CD4-positive, alpha-beta T cell treated with Interleukin-15 for 1 hour (primary cell): ENCODE measurements around the gene NTN1.
"Not testable (repeated sequence)": the region's sequence is repeated elsewhere in the genome, so short reads cannot be mapped to it uniquely, and the experiment has no call there.

Experiments used
- DNase-seq: peaks from one replicate; pipeline ENCODE4 v3.0.0-alpha.2; 2020

The NTN1 gene

DNA sequence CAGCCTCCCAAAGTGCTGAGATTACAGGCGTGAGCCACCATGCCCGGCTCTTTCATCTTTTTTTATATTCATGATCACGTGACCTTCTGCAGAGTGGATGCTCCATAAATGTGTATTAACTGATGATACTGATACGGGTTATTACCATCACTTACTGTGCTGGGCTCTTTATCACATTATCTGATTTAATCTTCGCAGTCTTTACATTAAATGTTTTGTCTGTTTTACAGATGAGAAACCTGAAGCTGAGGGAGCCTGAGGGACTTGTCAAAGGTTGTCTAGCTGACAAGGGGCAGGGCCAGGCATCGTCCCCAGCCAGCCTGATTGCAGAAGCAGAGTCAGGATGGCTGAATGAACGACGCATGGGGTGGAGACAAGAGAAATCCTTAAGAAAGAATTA, 104.4 kb downstream of the NTN1 start:
- no peak for DNase-seq

DNA sequence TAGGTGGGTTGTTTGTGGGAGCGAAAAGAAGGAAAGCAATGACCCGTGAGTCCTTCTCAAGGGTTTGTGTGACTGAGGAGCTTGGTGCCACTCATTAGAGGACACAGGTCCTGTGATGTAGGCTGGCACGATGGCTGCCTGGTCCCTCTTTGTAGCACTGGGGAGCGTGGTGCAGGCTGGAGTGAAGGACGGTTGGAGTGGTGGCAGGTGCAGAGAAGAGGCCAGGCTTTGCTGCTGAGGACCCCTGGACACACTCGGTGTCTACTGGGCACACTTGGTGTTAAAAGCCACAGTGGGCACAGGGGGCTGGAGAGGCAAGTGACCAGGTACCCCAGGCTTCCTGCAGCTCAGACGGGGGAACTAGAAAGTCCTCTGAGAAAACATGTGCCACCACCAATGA, 106.0 kb downstream of the NTN1 start:
- no peak for DNase-seq

DNA sequence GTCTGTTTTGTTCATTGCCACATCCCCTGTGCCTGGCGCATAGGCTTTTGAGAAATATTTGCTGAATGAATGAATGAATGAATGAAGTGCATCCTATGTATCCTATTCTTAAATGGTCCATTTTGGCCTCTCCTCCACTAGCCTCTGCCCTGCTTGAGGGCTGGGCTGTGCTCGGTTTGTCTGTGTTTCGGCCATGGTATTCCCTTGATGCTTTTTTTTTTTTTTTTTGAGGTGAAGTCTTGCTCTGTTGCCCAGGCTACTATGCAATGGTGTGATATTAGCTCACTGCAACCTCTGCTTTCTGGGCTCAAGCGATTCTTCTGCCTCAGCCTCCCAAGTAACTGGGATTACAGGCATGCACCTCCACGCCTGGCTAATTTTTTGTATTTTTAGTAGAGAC, 110.1 kb downstream of the NTN1 start:
- DNase-seq, result no peak

DNA sequence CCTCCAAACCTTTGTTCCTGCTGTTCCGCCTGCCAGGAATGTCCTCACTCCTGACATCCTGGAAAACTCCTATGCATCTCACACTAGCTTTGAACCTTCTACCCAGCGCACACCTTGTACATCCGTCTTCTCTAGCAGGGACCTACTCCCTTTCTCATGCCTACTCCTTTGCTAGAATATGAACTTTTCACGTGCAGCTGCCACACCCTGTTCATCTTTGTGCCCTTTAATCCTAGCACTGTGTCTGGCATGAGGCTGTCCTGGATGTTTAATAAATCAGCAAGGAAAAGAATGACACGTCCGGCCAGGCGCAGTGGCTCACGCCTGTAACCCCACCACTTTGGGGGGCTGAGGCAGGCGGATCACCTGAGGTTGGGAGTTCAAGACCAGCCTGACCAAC, 111.0 kb downstream of the NTN1 start:
- no peak for DNase-seq

DNA sequence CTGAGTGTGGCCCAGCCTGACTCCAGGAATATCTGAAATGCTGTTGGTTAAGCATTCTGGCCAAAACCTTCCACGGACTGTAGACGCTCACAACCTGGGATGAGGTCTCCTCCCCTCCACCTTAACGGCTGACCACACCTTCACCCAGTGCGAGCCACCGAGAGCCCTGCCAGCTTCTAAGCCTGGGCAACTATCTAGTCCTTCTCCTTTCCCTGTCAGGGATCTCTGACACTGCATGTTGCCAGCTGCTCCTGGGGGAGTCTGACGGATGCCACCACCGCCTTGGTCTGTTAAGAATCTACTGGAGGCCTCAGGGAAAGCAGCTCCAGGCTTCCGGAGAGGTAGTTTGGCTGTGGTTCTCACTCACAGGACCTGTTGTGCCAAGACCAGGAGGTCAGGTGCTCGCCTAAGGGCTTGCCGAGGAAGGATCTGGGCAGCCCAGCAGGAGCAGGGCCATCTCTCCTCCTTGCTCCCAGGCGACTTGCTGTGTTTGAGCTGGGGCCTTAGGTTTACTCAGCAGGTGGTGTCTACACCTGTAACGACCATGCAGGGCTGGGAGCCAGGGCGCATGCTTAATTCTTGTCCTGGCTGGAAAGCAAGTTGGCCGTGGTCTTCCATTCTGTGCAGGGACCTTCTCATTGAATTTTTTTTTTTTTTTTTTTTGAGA, 111.8 kb downstream of the NTN1 start:
- DNase-seq, result no peak

DNA sequence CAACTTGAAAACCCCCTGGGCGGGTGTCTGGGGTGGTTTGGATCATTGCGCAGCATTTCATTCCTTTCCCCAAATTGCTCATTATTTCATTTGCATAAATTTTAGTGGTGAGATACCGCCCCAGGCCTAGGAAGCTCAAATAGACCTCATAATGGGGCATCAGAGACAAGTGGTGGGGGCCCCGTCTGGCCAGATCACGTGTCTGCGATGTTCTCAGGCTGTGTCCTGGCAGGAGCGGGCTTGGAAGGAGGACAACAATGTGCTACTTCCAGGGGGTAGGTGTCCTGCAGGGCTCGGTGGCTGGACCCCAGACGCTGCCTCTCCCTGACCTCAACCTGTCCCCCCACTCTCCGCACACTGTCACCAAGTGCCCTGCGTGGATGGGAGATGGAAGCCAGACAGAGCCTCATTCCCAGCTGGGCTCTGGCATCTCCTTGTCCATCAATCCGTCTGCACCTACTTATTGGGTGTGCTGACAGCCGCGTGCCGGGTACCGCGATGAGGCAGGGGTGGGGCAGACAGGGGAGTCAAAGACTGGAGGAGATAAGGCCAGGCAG, 116.9 kb downstream of the NTN1 start:
- DNase-seq, result no peak

- DNase-seq, result no peak
These were observed 118.4 kb downstream of the NTN1 start for GRCh38 chr17:9139695-9140094.

DNA sequence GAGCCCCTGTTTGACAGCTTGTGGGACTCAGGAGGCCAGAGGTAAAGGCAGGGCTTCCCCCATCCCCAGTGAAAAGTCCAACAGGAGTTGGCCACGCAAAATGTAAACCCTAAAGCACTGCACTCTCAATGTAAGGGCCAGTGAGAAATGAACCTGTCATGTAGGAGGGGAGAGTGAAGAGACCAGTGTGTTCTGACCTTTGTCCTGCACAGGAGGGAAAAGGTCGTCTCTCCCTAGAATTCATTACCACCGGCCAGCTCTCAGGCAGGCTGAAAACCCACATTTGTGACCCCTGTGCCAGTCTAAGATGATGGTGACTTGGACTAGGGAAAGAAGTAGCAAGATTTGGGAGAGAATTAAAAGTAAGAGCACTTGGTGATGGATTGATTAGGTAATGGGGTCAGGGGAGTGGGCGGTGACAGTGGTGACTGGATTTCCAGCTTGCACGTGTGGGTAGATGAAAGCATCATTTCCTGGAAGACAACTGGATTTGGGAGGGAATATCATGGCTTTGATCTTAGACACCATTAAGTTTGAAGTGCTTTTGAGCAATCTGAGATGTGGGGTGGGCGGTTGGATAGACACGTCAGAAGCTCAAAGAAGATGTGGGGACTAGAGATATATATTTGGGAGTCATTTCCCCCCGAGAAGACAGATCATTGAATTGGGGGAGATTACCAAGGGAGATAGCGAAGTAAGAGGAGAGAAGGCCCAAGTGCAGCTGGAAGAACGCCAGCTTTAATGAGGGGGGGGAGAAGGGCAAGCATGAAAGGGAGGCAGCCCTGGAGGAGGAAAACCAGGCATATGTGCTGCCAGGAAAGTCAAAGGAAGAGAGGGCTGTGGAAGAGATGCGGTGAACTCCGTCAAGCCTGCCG, 119.5 kb downstream of the NTN1 start:
- no peak for DNase-seq

DNA sequence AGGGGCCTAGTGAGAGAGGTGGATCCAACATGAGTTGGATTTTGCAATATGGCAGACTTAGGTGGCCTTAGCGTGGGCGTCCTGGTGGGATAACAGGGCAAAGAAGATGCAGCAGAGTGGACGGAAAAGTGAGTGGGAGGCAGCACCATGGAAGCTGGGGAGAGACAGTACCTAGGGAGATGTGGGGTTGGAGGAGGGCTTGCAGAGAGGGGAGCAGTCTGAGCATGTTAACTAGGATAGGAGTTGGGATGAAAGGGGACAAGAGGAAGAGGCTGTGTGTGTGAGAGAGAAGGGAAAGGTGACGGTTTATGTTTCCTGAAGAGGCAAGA, 120.1 kb downstream of the NTN1 start:
- no peak for DNase-seq

DNA sequence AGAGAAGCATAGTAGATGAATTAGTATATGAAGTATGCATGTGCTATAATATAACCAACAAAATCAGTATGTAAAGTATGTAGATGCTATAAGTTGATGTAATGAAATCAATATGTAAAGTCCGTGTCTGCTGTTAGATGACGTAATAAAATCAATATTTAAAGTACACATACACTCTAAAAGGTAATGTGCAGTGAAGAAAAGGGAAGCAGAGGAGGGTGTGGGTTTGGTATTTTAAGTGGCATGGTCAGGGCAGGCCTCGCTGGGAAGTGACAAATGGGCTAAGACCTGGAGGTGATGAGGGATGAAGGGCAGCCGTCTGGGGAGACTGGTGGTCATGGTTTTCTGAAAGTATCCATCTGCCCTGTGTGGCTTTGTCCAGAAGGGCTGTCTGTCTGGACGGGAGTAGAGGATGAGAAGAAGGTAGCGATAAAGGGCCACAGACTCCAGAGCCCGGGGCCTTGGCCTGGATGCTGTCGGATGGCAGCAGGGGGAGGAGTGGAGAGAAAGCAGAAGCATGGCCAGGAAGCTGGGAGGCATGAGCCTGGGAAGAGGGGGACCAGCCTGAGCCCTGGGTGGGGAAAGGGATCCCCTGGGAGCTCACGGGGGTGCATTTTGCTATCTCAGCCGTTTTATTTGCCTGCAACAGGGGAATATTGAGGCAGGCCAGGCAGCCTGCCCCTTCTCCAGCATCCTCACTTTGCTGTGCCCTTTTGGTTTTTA, 121.6 kb downstream of the NTN1 start:
- no peak for DNase-seq

DNA sequence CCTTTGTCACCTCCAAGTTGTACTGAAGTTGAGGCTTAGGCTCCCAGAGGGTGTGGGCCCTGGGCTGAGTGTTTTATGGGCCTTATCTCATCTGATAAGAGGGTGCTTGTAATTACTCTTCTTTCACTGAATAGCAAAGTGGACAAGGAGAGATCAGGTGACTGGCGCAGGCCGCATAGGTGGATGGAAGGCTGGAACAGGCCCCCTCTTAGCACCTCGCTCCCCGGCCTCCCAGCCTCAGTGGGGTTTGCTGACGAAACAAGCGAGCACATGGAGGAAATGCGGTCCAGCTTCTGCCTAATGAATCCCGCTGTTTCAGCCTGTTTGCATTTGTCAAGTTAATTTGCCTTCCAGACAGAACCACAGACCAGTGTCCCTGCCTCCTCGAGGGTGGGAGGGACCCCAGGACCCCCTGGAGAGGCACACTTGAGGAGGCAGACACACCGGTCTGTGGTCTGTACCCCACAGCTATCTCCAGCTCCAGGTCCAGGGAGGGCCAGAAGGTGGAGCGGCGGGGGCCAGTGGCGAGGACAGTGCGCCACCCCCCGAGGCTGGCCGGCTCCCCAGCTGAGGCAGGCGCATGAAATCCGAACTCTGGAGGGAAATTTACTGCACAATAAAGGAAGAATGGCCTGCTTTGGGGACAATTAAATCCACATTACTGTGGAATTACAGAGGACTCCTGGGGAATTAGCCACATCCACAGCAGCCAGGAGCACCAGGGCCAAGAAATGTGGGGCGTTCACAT, 123.4 kb downstream of the NTN1 start:
- DNase-seq, result no peak

- no peak for DNase-seq
These were observed 124.8 kb downstream of the NTN1 start for GRCh38 chr17:9146064-9146463.

DNA sequence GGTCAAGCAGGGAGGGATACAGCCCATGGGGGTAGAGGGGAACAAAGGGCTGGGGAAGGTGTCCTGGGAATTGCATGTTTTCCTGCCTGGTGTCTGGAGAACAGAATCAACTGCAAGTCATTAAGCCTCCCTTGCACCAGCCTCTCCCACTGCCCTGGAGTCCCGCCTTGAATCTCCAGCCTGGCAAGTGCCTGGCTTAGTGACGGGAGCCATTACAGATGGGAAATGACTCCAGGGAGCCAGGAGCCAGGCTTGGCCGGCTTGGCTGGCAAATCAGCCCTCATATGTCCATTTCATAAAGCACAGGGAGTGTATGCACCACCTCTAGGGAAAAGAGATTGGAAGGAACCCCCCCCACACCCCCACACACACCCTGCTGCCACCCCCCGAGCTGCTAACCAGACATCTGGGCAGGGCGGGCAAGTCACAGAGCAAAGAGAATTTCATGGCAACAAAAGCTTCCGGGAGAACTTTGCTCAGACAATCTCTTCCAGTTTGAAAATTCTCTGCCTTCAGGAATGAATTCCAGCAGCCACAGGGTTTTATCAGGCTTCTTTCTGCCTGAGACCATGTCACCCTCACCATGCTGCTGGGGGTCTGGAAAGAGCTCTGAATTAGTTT, 127.7 kb downstream of the NTN1 start:
- no peak for DNase-seq

GRCh38 chr17:9150446-9151090, 129.3 kb downstream of the NTN1 start:
- DNase-seq, result no peak

DNA sequence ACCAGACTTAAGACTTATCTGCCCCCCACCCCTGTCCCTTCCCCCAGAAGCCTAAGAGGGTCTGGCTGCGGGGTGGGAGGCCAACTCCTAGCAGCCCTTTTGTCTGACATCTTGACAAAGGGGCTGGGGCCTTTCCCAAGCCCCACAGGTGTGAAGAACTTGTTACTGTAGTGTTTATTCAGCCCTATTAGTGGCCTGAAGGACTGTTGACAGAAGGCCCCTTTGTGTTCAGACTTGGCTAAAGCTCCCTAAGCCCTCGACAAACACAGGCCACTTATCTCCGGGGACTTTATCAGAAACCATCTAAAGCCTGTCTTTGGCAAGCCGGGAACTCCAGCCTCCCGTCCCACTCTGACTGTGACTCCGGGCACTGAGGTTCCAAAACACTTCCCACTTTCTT, 129.8 kb downstream of the NTN1 start:
- no peak for DNase-seq

GRCh38 chr17:9151740-9152139, 130.4 kb downstream of the NTN1 start:
- DNase-seq, result not testable (repeated sequence)

DNA sequence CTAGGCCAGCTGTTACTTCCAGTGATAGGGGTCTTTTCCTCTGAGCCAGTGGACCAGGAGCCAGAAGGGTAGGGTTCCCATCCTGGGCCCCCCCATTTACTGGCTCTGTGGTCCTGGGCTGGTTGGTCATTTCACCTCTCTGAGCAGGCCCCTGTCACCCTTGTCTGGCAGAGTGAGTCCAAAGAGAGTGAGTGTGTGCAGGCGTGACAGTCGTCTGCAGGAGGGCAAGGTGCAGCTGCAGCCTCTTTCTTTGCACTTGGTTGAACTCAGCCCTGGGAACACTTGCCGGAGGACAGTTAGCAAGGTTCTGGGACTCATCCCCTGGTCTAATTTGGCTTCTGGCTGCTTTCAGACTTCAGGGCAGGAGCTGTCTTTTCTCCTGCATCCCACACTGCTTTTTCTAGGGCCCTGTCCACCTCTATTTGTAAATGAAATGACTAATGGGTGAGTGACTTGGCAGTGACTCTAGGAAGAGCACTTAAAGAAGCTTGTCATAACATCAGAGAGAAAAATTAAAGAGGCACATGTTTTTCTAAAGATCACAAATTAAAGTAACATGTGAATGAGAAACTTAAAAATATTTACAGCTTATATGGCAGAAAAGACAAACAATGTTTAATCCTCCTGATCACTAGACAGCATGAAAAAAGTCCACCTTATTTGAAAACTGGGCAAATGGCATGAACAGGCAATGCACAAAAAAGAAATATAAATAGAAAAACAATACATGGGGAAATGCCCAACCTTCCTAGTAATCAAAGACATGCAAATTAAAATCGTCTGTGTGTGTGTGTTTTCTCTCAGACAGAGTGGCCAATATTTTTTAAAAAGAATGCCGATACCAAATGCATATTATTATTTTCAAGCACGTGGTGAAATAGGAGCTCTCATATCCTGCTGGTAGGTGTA, 137.5 kb downstream of the NTN1 start:
- DNase-seq, result no peak

DNA sequence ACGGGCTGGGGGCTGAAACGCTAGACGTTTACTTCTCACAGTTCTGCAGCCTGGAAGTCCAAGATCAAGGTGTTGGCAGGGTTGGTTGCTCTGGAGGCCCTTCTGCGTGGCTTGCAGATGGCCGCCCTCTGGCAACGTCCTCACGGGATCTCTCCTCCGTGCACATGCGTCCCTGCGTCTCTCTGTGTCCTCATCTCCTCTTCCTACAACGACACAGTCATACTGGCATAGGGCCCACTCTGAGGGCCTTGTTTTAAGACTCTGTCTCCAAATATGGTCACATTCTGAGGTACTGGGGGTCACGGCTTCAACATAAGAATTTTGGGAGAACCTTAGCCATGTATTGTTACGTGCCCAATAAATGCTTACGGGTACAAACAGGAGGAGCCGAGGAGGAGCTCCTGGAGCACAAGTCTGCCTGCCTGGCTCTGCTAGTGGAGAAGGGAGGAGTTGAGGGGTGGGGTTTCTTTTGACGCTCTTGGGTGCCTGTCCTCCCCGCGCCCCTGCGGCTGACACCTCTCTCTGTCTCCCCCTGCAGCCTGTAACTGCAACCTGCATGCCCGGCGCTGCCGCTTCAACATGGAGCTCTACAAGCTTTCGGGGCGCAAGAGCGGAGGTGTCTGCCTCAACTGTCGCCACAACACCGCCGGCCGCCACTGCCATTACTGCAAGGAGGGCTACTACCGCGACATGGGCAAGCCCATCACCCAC, 141.1 kb downstream of the NTN1 start:
- no peak for DNase-seq

GRCh38 chr17:9166788-9167187, 145.5 kb downstream of the NTN1 start:
- DNase-seq, result no peak

GRCh38 chr17:9167379-9167778, 146.1 kb downstream of the NTN1 start:
- no peak for DNase-seq
